ENCODE data around the gene DPPA2. TPM values are rescaled to one million over a fixed set of nuclear protein-coding genes. Genes with fewer than 3 reads are reported as not detected.
A peak's percentile ranks its signal among the peaks of the same experiment; 100 is the strongest.

Gene DPPA2
- total RNA-seq (2021; ENCODE audit: unreplicated experiment) (not detected), Bru-seq, nascent RNA (not detected), BruChase-seq, experiment 1, labeled RNA remaining after a 6-hour chase (percentile 4 among the genes with signal in this experiment), BruChase-seq, experiment 2, labeled RNA remaining after a 2-hour chase (percentile 7 among the genes with signal in this experiment)
- 0.04 TPM in 1 of 2 replicates, not detected in the other for polyA plus RNA-seq (2012)
- long read RNA-seq = 0 reads

- TF ChIP-seq SRF (IDR thresholded peaks at IDR 0.05; ENCODE audit: low read depth) (no peak), CBX3 (IDR thresholded peaks at IDR 0.05; ENCODE audit: low read depth) (no peak), EGR1 (IDR thresholded peaks at IDR 0.05; ENCODE audit: low read depth) (no peak), SP1 (IDR thresholded peaks at IDR 0.05; ENCODE audit: low read depth) (no peak), ELF1 (IDR thresholded peaks at IDR 0.05; ENCODE audit: borderline replicate concordance, low read depth) (no peak), EZH2 (IDR thresholded peaks at IDR 0.05) (no peak), MAX (IDR thresholded peaks at IDR 0.05) (no peak), CEBPB (IDR thresholded peaks at IDR 0.05; ENCODE audit: low read depth) (no peak), RAD21 (IDR thresholded peaks at IDR 0.05; ENCODE audit: low read depth) (no peak), JUND (IDR thresholded peaks at IDR 0.05) (no peak), EZH2phosphoT487 (IDR thresholded peaks at IDR 0.05; ENCODE audit: borderline replicate concordance) (no peak), YY1 (IDR thresholded peaks at IDR 0.05; ENCODE audit: extremely low read depth, insufficient replicate concordance, low read depth, low read length) (no peak), TCF7L2 (IDR thresholded peaks at IDR 0.05; ENCODE audit: borderline replicate concordance, extremely low read depth, insufficient read depth, insufficient read length) (no peak), ZNF274 (IDR thresholded peaks at IDR 0.05; ENCODE audit: low read depth, low read length) (no peak)
- TF ChIP-seq, protein P1, sequence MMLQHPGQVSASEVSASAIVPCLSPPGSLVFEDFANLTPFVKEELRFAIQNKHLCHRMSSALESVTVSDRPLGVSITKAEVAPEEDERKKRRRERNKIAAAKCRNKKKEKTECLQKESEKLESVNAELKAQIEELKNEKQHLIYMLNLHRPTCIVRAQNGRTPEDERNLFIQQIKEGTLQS (IDR thresholded peaks at IDR 0.05) = no peak
- TF ChIP-seq, protein P2, sequence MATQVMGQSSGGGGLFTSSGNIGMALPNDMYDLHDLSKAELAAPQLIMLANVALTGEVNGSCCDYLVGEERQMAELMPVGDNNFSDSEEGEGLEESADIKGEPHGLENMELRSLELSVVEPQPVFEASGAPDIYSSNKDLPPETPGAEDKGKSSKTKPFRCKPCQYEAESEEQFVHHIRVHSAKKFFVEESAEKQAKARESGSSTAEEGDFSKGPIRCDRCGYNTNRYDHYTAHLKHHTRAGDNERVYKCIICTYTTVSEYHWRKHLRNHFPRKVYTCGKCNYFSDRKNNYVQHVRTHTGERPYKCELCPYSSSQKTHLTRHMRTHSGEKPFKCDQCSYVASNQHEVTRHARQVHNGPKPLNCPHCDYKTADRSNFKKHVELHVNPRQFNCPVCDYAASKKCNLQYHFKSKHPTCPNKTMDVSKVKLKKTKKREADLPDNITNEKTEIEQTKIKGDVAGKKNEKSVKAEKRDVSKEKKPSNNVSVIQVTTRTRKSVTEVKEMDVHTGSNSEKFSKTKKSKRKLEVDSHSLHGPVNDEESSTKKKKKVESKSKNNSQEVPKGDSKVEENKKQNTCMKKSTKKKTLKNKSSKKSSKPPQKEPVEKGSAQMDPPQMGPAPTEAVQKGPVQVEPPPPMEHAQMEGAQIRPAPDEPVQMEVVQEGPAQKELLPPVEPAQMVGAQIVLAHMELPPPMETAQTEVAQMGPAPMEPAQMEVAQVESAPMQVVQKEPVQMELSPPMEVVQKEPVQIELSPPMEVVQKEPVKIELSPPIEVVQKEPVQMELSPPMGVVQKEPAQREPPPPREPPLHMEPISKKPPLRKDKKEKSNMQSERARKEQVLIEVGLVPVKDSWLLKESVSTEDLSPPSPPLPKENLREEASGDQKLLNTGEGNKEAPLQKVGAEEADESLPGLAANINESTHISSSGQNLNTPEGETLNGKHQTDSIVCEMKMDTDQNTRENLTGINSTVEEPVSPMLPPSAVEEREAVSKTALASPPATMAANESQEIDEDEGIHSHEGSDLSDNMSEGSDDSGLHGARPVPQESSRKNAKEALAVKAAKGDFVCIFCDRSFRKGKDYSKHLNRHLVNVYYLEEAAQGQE (IDR thresholded peaks at IDR 0.05; ENCODE audit: low read depth) = no peak
- TF ChIP-seq, protein P3, sequence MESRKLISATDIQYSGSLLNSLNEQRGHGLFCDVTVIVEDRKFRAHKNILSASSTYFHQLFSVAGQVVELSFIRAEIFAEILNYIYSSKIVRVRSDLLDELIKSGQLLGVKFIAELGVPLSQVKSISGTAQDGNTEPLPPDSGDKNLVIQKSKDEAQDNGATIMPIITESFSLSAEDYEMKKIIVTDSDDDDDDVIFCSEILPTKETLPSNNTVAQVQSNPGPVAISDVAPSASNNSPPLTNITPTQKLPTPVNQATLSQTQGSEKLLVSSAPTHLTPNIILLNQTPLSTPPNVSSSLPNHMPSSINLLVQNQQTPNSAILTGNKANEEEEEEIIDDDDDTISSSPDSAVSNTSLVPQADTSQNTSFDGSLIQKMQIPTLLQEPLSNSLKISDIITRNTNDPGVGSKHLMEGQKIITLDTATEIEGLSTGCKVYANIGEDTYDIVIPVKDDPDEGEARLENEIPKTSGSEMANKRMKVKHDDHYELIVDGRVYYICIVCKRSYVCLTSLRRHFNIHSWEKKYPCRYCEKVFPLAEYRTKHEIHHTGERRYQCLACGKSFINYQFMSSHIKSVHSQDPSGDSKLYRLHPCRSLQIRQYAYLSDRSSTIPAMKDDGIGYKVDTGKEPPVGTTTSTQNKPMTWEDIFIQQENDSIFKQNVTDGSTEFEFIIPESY (IDR thresholded peaks at IDR 0.05; ENCODE audit: extremely low read depth, insufficient replicate concordance, low read length) = no peak
- ChIA-PET RAD21 (ENCODE audit: low non-redundant PET in 1 of 2, low total read pairs in 2 of 2, uncharacterized antibody in 2 of 2, unreplicated experiment in 2 of 2) (no interaction called here), POLR2A (no interaction called here), CTCF (no interaction called here)
- H4K20me1 ChIP-seq (ENCODE audit: insufficient read depth) = no peaks in the 10 kb centered on the region
- H3K27ac ChIP-seq (ENCODE audit: low read depth, low read length) = no peak within 1 kb of the TSS
- no peak within 1 kb of the TSS for H3K4me2 ChIP-seq (ENCODE audit: low read length)
- intact Hi-C loops (cut with micrococcal nuclease) = no loop called here
- H3K4me1 ChIP-seq (ENCODE audit: control insufficient read depth in 1 of 2, insufficient read depth in 2 of 2, low read length in 2 of 2) = no peaks in the 10 kb centered on the region
- no peak for DNase-seq (ENCODE audit: low read depth, low spot score)
- H3K27me3 ChIP-seq (ENCODE audit: insufficient read depth, low read length) = no peaks in the 10 kb centered on the region
- no peaks in the 10 kb centered on the region for H3K36me3 ChIP-seq (ENCODE audit: control insufficient read depth in 1 of 2, insufficient read depth in 2 of 2, low read length in 2 of 2)
- H3K4me3 ChIP-seq (replicated peaks in 1 of 2; ENCODE audit: low read depth in 1 of 2, low read length in 2 of 2) = no peak within 1 kb of the TSS
- no peaks in the 10 kb centered on the region for H3K9me2 ChIP-seq (ENCODE audit: insufficient read depth)
- BruUV-seq (replicated peaks) = no TSS peak
- no peak within 1 kb of the TSS for H2AFZ ChIP-seq (ENCODE audit: low read depth, low read length, poor library complexity, severe bottlenecking)
- H3K9ac ChIP-seq (ENCODE audit: low read length) = no peak within 1 kb of the TSS
- no peaks in the 10 kb centered on the region for H3K79me2 ChIP-seq (ENCODE audit: insufficient read depth, low read length)
- ATAC-seq = no peak
- no peaks in the 10 kb centered on the region for H3K9me3 ChIP-seq (ENCODE audit: control insufficient read depth in 1 of 2, insufficient read depth in 1 of 2, low read depth in 1 of 2, low read length in 2 of 2)
Measured at GRCh38 chr3:109316162-109316730, at the start of gene DPPA2. Gene DPPA2, minus strand, starts transcription at chr3:109316517. Its CDS starts 1,975 bp downstream, at chr3:109314542.

Data from HCT116 (cell line).